Right lobe of liver (tissue), 4 donors: ENCODE data around the gene ASCC1.

Source experiments
- CTCF ChIP-seq, 4 donors: fragments of 200-600 bp in 3 of 4; fragments of 450-650 bp in 1 of 4; IDR thresholded peaks; one replicate each; pipeline versions ENCODE4 v1.5.1 to v1.8.0; 2016 to 2022; ENCODE audit warnings: antibody characterized with exemption in 4 of 4, mild to moderate bottlenecking in 2 of 4
- POLR2A ChIP-seq: fragments of 450-650 bp; IDR thresholded peaks from one replicate; pipeline ENCODE4 v1.6.1; 2017; ENCODE audit warnings: antibody characterized with exemption, mild to moderate bottlenecking
- donor health status: DM: no; HTN: no; CAD: no.
- donor health status: DM: no; HTN: no; CAD: no.
- donor health status: DM: no; HTN: yes; CAD: no.

- TF ChIP-seq CTCF (IDR thresholded peaks at IDR 0.05) (no peak), POLR2A (no peak)
Observed at GRCh38 chr10:72226418-72227027, 10.4 kb upstream of the ASCC1 start.
